Peyer's patch (tissue), 4 donors: ENCODE data around the gene ZNF680. TPM values are rescaled to one million over a fixed set of nuclear protein-coding genes. Genes with fewer than 3 reads are reported as not detected.
"Not testable (repeated sequence)": the region's sequence is repeated elsewhere in the genome, so short reads cannot be mapped to it uniquely, and the experiment has no call there.

Experiments
- DNase-seq, 3 donors: peaks; one replicate each; pipeline ENCODE4 v3.0.0-alpha.2; 2017 to 2019
- H3K27ac ChIP-seq, 4 donors: fragments of 200-600 bp; sonication (generic); one replicate each; pipeline ENCODE4 v1.5.1; 2016 to 2019
- H3K27me3 ChIP-seq, 2 donors: fragments of 200-600 bp; sonication (generic); one replicate each; pipeline ENCODE4 v1.5.1; 2019
- H3K36me3 ChIP-seq, 3 donors: fragments of 200-600 bp; sonication (generic); one replicate each; pipeline ENCODE4 v1.5.1; 2016 to 2019
- H3K4me1 ChIP-seq, 4 donors: fragments of 200-600 bp; sonication (generic); one replicate each; pipeline ENCODE4 v1.5.1; 2016 to 2019
- H3K4me3 ChIP-seq, 4 donors: fragments of 200-600 bp; sonication (generic); 1 replicate in 3 of 4; 2 replicates in 1 of 4; pipeline ENCODE4 v1.5.1; 2016 to 2019; ENCODE audit warnings: mild to moderate bottlenecking in 1 of 4
- H3K9me3 ChIP-seq, 4 donors: fragments of 200-600 bp; sonication (generic); one replicate each; pipeline ENCODE4 v1.5.1; 2016 to 2019; ENCODE audit warnings: mild to moderate bottlenecking in 1 of 4
- CTCF ChIP-seq, 6 experiments: fragments of 450-650 bp in 4 of 6; fragments of 200-600 bp in 2 of 6; sonication (generic) in 1 of 6; IDR thresholded peaks; one replicate each; pipeline ENCODE4 v1.5.1; 2017 to 2019; ENCODE audit warnings: antibody characterized with exemption in 6 of 6, mild to moderate bottlenecking in 3 of 6, moderate library complexity in 1 of 6
- POLR2A ChIP-seq, 2 donors: fragments of 450-650 bp; IDR thresholded peaks; one replicate each; pipeline ENCODE4 v1.5.1; 2017; ENCODE audit warnings: antibody characterized with exemption in 2 of 2, mild to moderate bottlenecking in 2 of 2, moderate library complexity in 2 of 2
- total RNA-seq, 4 donors: library from RNA; depleted of rRNA; stranded (reverse); fragments of >200 nt; gene quantifications; one replicate each; pipeline ENCODE4 v1.1.0, GENCODE V29; 2016

ZNF680 gene
- total RNA-seq, 4 donors from 2014 or later: 3.3 to 26.4 (median 11.5) TPM

GRCh38 chr7:64581926-64582894, 19.3 kb upstream of the ZNF680 start:
- H3K27me3 ChIP-seq: no peaks in the 10 kb centered on the region
- no peaks in the 10 kb centered on the region for H3K9me3 ChIP-seq
- H3K4me1 ChIP-seq: no peaks in the 10 kb centered on the region
- TF ChIP-seq CTCF (IDR thresholded peaks at IDR 0.05) (no peak), POLR2A (IDR thresholded peaks at IDR 0.05) (no peak)
- H3K36me3 ChIP-seq: no peaks in the 10 kb centered on the region
- no peak for DNase-seq
- H3K27ac ChIP-seq: no peak overlapping the region
- no peak overlapping the region for H3K4me3 ChIP-seq

- no peak for DNase-seq
- TF ChIP-seq POLR2A (IDR thresholded peaks at IDR 0.05) (no peak), CTCF (IDR thresholded peaks at IDR 0.05) (no peak)
- Histone ChIP-seq H3K4me3 (no peak overlapping the region), H3K9me3 (no peaks in the 10 kb centered on the region), H3K36me3 (no peaks in the 10 kb centered on the region), H3K4me1 (no peaks in the 10 kb centered on the region), H3K27me3 (no peaks in the 10 kb centered on the region), H3K27ac (no peak overlapping the region)
These were observed 18.5 kb upstream of the ZNF680 start for GRCh38 chr7:64581391-64581790.

GRCh38 chr7:64574540-64575099, 11.7 kb upstream of the ZNF680 start:
- H3K9me3 ChIP-seq: no peaks in the 10 kb centered on the region
- no peaks in the 10 kb centered on the region for H3K4me1 ChIP-seq
- no peaks in the 10 kb centered on the region for H3K27me3 ChIP-seq
- H3K36me3 ChIP-seq: no peaks in the 10 kb centered on the region
- DNase-seq: no peak
- H3K4me3 ChIP-seq: peak overlapping the region in 2 of 4 donors; percentile 6 to 28
- no peak for TF ChIP-seq CTCF (IDR thresholded peaks at IDR 0.05)
- TF ChIP-seq POLR2A (IDR thresholded peaks at IDR 0.05): no peak
- no peak overlapping the region for H3K27ac ChIP-seq

GRCh38 chr7:64570284-64570605, 7.4 kb upstream of the ZNF680 start:
- H3K27ac ChIP-seq, H3K27me3 ChIP-seq: not testable (repeated sequence)

GRCh38 chr7:64569372-64570283, 6.8 kb upstream of the ZNF680 start:
- not testable (repeated sequence) for H3K36me3 ChIP-seq, H3K27me3 ChIP-seq, H3K9me3 ChIP-seq, H3K27ac ChIP-seq, H3K4me1 ChIP-seq
- H3K4me3 ChIP-seq: peak overlapping the region; percentile 26 to 48 (median 44)
- peak in 2 of 3 donors; percentile 40 to 63 for DNase-seq

More at GRCh38 chr7:64570284-64570605, 7.4 kb upstream of the ZNF680 start:
- peak overlapping the region; percentile 26 to 48 (median 44) for H3K4me3 ChIP-seq
- not testable (repeated sequence) for H3K9me3 ChIP-seq, DNase-seq, H3K36me3 ChIP-seq, H3K4me1 ChIP-seq

- Histone ChIP-seq H3K27ac (peak overlapping the region in 3 of 4 donors; percentile 62 to 82 (median 75)), H3K4me1 (peaks cover 0 to 13% (median 3%) of the 10 kb centered on the region in 4 donors)
These were observed 630 bp downstream of the ZNF680 start for GRCh38 chr7:64562256-64562625.

More at GRCh38 chr7:64562256-64562625, 630 bp downstream of the ZNF680 start:
- no peak for DNase-seq
- Histone ChIP-seq H3K9me3 (no peaks in the 10 kb centered on the region), H3K36me3 (no peaks in the 10 kb centered on the region), H3K4me3 (peak overlapping the region; percentile 58 to 83 (median 65)), H3K27me3 (no peaks in the 10 kb centered on the region)
- no peak for TF ChIP-seq POLR2A (IDR thresholded peaks at IDR 0.05)
- TF ChIP-seq CTCF (IDR thresholded peaks at IDR 0.05): no peak
